ENCODE data around the gene EP400. TPM values are rescaled to one million over a fixed set of nuclear protein-coding genes. Genes with fewer than 3 reads are reported as not detected.

Gene EP400
- total RNA-seq, 1 donor from 2014 or later, result 51.3 TPM

DNA sequence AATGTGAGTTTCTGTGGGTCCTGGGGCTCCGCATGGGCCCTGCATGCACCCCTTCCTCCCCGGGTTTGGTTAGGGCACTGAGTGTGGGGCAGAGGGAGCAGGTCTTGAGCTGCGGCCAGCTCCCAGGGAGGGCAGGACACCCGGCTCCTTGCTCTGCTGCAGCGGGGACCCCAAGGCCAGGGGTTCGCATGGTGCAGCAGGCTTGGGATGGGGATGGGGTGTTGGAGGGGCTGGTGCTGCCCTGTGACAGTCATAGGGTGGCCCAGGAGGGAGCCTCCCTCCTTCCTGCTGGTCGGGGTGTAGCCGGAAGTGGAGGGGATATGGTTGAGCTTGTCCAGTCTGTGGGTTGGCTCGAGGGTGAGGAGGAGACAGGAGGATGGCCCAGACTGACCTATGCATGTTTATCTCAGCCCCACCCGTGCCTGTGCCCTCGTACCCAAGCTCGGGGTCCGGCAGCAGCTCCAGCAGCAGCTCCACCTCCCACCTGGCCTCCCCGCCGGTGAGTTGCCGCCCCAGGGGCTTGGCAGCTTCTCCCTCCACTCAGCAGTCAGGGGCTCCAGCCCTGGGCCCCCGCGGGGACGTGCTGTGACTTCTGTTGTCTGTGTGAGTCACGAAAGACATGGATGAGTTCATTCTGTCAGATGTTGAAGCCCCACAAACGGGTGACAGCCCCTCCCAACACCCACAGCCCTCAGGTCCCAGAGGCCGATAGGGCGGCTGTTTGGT, 39.3 kb upstream of the EP400 start:
- no peaks in the 10 kb centered on the region for H3K27me3 Mint-ChIP-seq (ENCODE audit: unreplicated experiment)
- peaks cover 20% of the 10 kb centered on the region for H3K4me1 Mint-ChIP-seq (ENCODE audit: unreplicated experiment)
- no peak overlapping the region for H3K4me3 Mint-ChIP-seq (ENCODE audit: unreplicated experiment)
- no peak for DNase-seq (ENCODE audit: extremely low spot score, unreplicated experiment)
- TF ChIP-seq, protein P1, sequence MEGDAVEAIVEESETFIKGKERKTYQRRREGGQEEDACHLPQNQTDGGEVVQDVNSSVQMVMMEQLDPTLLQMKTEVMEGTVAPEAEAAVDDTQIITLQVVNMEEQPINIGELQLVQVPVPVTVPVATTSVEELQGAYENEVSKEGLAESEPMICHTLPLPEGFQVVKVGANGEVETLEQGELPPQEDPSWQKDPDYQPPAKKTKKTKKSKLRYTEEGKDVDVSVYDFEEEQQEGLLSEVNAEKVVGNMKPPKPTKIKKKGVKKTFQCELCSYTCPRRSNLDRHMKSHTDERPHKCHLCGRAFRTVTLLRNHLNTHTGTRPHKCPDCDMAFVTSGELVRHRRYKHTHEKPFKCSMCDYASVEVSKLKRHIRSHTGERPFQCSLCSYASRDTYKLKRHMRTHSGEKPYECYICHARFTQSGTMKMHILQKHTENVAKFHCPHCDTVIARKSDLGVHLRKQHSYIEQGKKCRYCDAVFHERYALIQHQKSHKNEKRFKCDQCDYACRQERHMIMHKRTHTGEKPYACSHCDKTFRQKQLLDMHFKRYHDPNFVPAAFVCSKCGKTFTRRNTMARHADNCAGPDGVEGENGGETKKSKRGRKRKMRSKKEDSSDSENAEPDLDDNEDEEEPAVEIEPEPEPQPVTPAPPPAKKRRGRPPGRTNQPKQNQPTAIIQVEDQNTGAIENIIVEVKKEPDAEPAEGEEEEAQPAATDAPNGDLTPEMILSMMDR (IDR thresholded peaks at IDR 0.05), result no peak
- H3K36me3 Mint-ChIP-seq (ENCODE audit: unreplicated experiment), result peaks cover 13% of the 10 kb centered on the region
- H3K9me3 Mint-ChIP-seq (ENCODE audit: unreplicated experiment), result no peaks in the 10 kb centered on the region
- no peak overlapping the region for H3K27ac Mint-ChIP-seq (ENCODE audit: unreplicated experiment)

DNA sequence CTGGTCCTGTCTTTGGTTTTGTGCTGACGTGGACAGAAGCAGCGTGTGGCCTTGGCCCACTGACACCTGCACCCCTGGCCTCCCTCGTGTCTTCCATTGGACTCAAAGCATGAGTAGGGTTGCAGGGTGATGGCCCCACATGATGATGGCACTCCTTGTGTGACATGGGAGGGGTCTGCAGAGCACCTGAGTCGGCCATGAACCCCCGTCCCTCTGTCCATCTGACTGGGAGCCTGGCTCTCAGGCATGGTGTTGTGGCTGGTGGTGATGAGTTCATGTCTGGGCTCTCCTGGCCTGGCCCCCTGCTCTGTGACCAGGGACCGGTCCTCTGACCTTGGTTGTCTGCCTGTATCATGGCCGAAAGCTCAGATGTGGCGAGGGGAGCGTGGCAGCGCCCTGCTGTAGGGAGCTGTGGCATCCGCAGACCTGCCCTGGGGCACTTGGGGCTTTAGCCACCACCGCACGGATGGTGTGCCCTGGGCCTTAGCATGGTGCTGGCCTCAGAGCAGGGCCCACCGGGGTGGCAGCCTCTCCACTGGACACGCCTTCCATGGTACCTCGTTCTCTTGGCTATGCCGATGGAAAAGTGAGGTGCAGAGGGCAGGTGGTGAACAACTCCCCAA, 38.6 kb upstream of the EP400 start:
- Mint-ChIP-seq H3K27me3 (ENCODE audit: unreplicated experiment) (no peaks in the 10 kb centered on the region), H3K4me3 (ENCODE audit: unreplicated experiment) (no peak overlapping the region), H3K9me3 (ENCODE audit: unreplicated experiment) (no peaks in the 10 kb centered on the region), H3K36me3 (ENCODE audit: unreplicated experiment) (peaks cover 13% of the 10 kb centered on the region), H3K4me1 (ENCODE audit: unreplicated experiment) (peaks cover 20% of the 10 kb centered on the region), H3K27ac (ENCODE audit: unreplicated experiment) (no peak overlapping the region)
- no peak for DNase-seq (ENCODE audit: extremely low spot score, unreplicated experiment)
- TF ChIP-seq, protein P1 (IDR thresholded peaks at IDR 0.05), result no peak

DNA sequence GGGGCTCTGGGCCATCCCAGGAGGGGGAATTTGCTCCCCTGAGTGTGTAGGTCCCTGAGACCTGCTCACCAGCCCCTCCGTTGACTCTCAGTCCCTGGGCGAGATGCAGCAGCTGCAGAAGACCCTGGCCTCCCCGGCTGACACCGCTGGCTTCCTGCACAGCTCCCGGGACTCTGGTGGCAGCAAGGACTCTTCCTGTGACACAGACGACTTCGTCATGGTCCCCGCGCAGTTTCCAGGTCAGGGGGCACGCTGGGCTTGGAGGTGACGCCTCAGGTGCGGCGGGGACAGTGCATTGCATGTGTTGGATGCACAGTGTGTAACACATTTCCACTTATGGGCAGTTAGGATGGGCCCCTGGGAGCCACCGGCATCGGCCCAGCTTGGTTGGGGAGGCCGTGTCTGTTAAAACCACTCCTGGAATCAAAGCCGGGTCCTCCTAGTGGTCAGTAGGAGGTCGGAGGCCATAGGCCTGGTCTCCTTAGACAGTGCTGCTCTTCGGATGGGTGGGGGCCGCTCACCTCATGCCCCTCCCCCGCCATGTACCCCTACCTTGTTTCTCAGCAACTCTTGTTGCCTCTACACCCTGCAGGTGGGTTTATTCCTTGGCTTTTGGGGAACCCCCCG, 37.8 kb upstream of the EP400 start:
- DNase-seq (ENCODE audit: extremely low spot score, unreplicated experiment), result no peak
- H3K4me3 Mint-ChIP-seq (ENCODE audit: unreplicated experiment), result no peak overlapping the region
- H3K9me3 Mint-ChIP-seq (ENCODE audit: unreplicated experiment), result no peaks in the 10 kb centered on the region
- peaks cover 20% of the 10 kb centered on the region for H3K4me1 Mint-ChIP-seq (ENCODE audit: unreplicated experiment)
- TF ChIP-seq, protein P1 (IDR thresholded peaks at IDR 0.05), result no peak
- H3K27ac Mint-ChIP-seq (ENCODE audit: unreplicated experiment), result peak overlapping the region; percentile 64
- H3K36me3 Mint-ChIP-seq (ENCODE audit: unreplicated experiment), result peaks cover 13% of the 10 kb centered on the region
- no peaks in the 10 kb centered on the region for H3K27me3 Mint-ChIP-seq (ENCODE audit: unreplicated experiment)

DNA sequence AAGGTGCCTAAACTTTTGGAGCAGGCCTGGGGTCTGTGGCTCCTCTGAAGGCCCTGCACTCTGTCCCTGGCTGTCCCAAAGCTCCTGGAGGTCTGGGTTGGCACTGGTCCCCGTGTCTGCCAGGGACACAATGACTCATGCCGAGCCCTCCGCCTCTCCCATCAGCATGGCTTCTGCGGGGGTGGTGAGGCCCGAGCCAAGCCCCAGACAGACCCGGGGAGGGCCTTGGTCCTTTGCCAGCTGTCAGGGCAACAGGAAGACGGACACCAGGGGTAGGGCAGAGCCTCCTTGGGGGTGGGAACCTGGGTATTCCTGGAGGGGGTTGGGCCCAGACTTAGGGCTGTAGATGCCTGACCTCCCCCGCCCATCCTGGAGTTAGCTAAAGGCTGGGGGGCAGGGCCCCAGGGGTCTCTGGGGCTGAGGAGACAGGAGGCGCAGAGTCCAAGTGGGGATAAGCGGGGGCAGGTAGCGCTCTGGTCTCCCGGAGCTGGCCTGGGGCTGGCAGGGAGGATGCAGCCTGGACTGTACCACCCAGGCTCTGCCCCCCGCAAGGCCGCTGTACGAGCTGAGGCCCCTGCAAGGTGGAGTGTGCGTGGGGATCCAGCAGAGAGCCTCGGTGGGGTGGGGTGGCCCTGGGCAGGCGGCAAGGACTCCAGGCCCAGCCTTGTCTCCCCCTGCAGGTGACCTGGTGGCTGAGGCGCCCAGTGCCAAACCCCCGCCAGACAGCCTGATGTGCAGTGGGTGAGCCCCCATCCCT, 37.0 kb upstream of the EP400 start:
- DNase-seq (ENCODE audit: extremely low spot score, unreplicated experiment), result peak; percentile 92
- no peaks in the 10 kb centered on the region for H3K9me3 Mint-ChIP-seq (ENCODE audit: unreplicated experiment)
- no peaks in the 10 kb centered on the region for H3K27me3 Mint-ChIP-seq (ENCODE audit: unreplicated experiment)
- peaks cover 20% of the 10 kb centered on the region for H3K4me1 Mint-ChIP-seq (ENCODE audit: unreplicated experiment)
- peak overlapping the region; percentile 64 for H3K27ac Mint-ChIP-seq (ENCODE audit: unreplicated experiment)
- TF ChIP-seq, protein P1 (IDR thresholded peaks at IDR 0.05), result peak; percentile 22
- H3K4me3 Mint-ChIP-seq (ENCODE audit: unreplicated experiment), result no peak overlapping the region
- H3K36me3 Mint-ChIP-seq (ENCODE audit: unreplicated experiment), result peaks cover 13% of the 10 kb centered on the region

Data from osteocyte (in vitro differentiated cells).